Activated CD4-positive, alpha-beta T cell treated with anti-CD3 and anti-CD28 coated beads, Interleukin-2, amount 10 ng/mL, durations not matched to agents 24 days and 14 days (primary cell): ENCODE results near the gene UTP18. TPM values are rescaled to one million over a fixed set of nuclear protein-coding genes. Genes with fewer than 3 reads are reported as not detected.
"Not testable (repeated sequence)": the region's sequence is repeated elsewhere in the genome, so short reads cannot be mapped to it uniquely, and the experiment has no call there.

Experiments
- DNase-seq: peaks from one replicate; pipeline ENCODE4 v3.0.0; 2022
- H3K27ac Mint-ChIP-seq: one replicate; pipeline ENCODE4 v1.8.0; 2022; ENCODE audit warnings: mild to moderate bottlenecking, mixed read lengths
- H3K27me3 Mint-ChIP-seq: one replicate; pipeline ENCODE4 v1.8.0; 2022; ENCODE audit warnings: mixed read lengths
- H3K36me3 Mint-ChIP-seq: one replicate; pipeline ENCODE4 v1.8.0; 2022; ENCODE audit warnings: low read depth, mild to moderate bottlenecking, mixed read lengths
- H3K4me1 Mint-ChIP-seq: one replicate; pipeline ENCODE4 v1.8.0; 2021; ENCODE audit warnings: mixed read lengths
- H3K4me3 Mint-ChIP-seq: one replicate; pipeline ENCODE4 v1.8.0; 2022; ENCODE audit warnings: mild to moderate bottlenecking, moderate library complexity, mixed read lengths
- H3K9me3 Mint-ChIP-seq: one replicate; pipeline ENCODE4 v1.8.0; 2021; ENCODE audit warnings: mixed read lengths
- intact Hi-C: fragments of 100-400 bp; cut with micrococcal nuclease; formaldehyde crosslinking; loops from one replicate; pipeline ENCODE4 v1.15.1; 2023
- total RNA-seq: library from RNA; stranded (reverse); gene quantifications from 2 replicates; pipeline ENCODE4 v1.2.3, GENCODE V29; 2022

Gene UTP18
- total RNA-seq: 79.9 and 84.5 TPM in 2 replicates

DNA sequence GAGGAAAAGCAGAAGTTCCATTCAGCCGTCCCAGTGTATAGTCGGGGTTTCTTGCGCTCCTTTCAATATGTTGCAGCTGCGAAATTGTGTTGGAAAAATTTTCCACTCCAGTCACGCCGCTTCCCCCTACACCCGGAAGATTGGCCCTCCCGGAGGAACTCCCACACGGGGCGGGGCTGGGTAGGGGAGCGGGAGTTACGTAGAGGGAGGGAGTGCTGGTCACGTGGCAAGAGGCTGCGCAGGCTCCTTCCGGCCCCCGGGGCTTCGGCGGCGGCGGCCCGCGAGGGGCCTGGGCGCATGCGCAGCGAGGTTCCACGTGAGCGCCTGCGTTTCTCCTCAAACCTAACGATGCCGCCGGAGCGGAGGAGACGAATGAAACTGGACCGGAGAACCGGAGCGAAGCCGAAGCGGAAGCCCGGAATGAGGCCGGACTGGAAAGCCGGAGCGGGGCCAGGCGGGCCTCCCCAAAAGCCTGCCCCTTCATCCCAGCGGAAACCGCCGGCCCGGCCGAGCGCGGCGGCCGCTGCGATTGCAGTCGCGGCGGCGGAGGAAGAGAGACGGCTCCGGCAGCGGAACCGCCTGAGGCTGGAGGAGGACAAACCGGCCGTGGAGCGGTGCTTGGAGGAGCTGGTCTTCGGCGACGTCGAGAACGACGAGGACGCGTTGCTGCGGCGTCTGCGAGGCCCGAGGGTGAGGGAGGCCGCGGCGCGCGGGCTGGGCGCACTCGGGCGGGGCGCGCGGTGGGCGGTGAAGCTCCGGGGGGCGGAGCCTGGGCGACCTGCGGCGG, at the start of gene UTP18:
Gene UTP18, plus strand, starts transcription at position 310 of the 787 bp plus-strand sequence. Its CDS starts 39 bp downstream, at position 349.
- H3K4me1 Mint-ChIP-seq: peaks cover 48% of the 10 kb centered on the region
- peak within 1 kb of the TSS; percentile 97 for H3K27ac Mint-ChIP-seq
- H3K36me3 Mint-ChIP-seq: peaks cover 56% of the 10 kb centered on the region
- peak within 1 kb of the TSS; percentile 84 for H3K4me3 Mint-ChIP-seq
- intact Hi-C loops: loop anchor here (1.0 to 2.0 kb wide), 4 partner anchors 94 to 260 kb away; partner anchors contain the start of genes NME1 and NME2
- H3K27me3 Mint-ChIP-seq: no peaks in the 10 kb centered on the region
- H3K9me3 Mint-ChIP-seq: no peaks in the 10 kb centered on the region
- peak; percentile 98 for DNase-seq

DNA sequence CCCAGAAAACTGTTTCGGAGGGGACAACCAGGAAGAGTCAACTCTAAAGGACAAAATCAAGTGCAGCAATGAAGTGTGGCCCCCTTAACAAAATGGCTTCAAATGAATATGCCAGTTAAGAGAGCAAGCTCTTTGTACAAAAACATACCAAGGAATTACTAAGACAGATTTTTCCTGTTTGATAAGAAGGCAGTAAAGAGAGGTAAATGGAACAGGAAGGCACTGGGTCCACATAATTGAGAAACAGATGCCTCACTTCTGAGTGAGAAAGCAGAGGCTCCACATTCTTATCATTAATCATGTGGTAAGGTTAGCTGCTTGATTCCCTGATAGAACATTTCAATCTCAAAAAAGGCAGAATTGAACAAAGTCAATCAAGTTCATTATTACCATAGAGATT, 45.4 kb upstream of the UTP18 start:
- Mint-ChIP-seq H3K27me3 (no peaks in the 10 kb centered on the region), H3K36me3 (peaks cover 36% of the 10 kb centered on the region), H3K4me1 (no peaks in the 10 kb centered on the region), H3K27ac (no peak overlapping the region), H3K9me3 (no peaks in the 10 kb centered on the region), H3K4me3 (no peak overlapping the region)
- DNase-seq: no peak
- intact Hi-C loops: no loop called here

DNA sequence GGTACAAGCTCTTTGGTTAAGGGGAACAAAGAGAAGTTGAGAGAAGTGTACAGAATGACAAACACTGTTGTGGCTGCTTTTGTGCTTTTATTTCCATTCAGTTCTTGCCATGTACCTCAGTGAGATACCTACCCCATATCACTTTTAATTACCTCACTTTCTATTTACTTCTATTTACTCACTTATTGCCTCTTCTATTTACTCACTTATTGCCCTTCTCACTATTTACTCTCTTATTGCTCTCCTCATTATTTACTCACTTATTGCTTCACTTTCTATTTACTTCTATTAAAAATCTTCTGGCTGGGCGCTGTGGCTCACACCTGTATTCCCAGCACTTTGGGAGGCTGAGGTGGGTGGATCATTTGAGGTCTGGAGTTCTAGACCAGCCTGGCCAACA, 42.4 kb upstream of the UTP18 start:
- no peaks in the 10 kb centered on the region for H3K4me1 Mint-ChIP-seq
- no peaks in the 10 kb centered on the region for H3K9me3 Mint-ChIP-seq
- no peak overlapping the region for H3K4me3 Mint-ChIP-seq
- DNase-seq: no peak
- no peak overlapping the region for H3K27ac Mint-ChIP-seq
- H3K36me3 Mint-ChIP-seq: peaks cover 46% of the 10 kb centered on the region
- no peaks in the 10 kb centered on the region for H3K27me3 Mint-ChIP-seq
- intact Hi-C loops: no loop called here

DNA sequence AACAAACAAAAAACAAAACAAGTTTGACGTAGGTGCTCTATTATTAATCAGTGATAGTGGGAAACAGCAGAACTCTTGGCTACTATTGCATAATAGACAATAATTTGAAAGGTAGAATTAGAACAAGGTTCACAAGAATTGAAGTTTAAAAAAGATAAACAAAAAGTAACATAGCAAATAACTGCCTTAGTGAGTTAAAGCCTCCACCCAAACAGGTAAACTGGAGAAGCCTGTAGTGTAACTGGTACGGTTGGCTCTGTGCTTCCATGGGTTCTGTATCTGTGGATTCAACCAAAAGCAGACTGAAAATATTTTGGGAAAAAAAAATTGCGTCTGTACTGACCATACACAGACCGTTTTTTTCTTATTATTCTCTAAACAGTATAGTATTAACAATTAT, 39.0 kb upstream of the UTP18 start:
- peaks cover 50% of the 10 kb centered on the region for H3K36me3 Mint-ChIP-seq
- intact Hi-C loops: no loop called here
- H3K9me3 Mint-ChIP-seq: no peaks in the 10 kb centered on the region
- H3K27me3 Mint-ChIP-seq: no peaks in the 10 kb centered on the region
- H3K4me1 Mint-ChIP-seq: peaks cover 14% of the 10 kb centered on the region
- no peak overlapping the region for H3K27ac Mint-ChIP-seq
- DNase-seq: no peak
- H3K4me3 Mint-ChIP-seq: no peak overlapping the region

DNA sequence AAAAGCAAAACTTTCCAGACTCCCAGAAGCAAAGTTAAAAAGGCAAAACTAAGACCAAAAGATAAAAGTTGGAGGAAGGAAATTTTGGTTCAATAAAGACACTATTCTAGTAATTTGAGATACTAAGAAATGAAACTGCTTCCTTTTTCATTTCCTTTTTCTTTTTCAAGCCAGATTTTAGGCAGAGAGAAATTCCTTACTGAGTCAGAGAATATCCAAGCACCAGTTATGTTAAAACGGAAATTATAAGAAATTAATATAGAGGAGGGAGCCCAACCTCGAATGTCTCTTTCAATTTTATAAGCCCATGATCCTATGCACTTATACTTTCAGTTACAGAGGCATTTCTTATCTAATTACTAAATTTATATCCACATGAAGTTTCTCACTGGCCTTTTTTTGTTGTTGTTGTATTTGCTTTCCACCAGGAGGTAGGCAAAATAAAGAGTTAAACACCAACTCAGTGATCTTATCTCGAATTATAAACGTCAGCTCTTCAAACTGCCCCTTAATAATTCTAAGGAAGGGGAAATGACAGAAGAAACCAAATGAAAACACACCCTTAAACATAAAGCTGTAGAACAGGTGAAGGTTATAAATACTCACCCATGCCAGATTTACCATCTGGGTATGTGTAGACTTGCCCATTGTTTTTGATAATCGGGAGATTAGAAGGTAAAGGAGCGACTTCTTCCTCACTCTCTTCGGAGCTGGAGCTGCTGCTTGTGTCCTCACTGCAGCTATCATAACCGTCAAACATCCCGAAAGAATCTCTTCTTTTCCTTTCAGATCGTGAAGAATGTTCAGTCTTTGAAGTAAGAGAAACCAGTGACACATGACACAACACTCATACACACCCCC, 35.7 kb upstream of the UTP18 start:
- Mint-ChIP-seq H3K27me3 (no peaks in the 10 kb centered on the region), H3K4me3 (no peak overlapping the region), H3K36me3 (peaks cover 31% of the 10 kb centered on the region), H3K4me1 (peaks cover 14% of the 10 kb centered on the region), H3K9me3 (no peaks in the 10 kb centered on the region), H3K27ac (peak overlapping the region; percentile 13)
- intact Hi-C loops: no loop called here
- no peak for DNase-seq

DNA sequence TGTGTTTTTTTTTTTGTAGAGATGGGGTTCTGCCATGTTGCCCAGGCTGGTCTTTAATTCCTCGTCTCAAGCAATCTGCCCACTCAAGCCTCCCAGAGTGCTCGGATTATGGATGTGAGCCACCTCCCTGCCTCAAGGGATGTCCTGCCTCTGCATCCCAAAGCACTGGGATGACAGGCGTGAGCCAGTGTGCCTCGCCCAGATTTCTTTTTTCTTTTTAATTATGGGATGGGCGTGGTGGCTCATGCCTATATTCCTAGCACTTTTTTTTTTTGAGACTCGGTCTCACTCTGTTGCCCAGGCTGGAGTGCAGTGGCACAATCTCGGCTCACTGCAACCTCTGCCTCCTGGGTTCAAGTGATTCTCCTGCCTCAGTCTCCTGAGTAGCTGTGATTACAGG, 34.8 kb upstream of the UTP18 start:
- Mint-ChIP-seq H3K36me3 (peaks cover 24% of the 10 kb centered on the region), H3K4me1 (peaks cover 20% of the 10 kb centered on the region)
- H3K27me3 Mint-ChIP-seq, H3K9me3 Mint-ChIP-seq, H3K27ac Mint-ChIP-seq, DNase-seq, intact Hi-C loops, H3K4me3 Mint-ChIP-seq: not testable (repeated sequence)

DNA sequence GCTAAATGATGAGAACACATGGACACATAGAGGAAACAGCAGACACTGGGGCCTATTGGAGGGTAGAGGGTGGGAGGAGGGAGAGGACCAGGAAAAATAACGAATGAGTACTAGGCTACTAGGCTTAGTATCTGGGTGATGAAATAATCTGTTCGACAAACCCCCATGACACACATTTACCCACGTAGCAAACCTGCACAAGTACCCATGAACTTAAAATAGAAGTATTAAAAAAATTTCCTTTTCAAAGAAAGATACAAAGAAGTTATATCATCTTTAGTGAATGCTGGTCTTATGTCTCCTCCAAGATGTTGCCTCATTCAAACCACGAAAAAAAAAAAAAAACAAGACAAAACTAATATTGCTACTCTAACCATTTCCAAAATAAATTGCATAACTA, 32.2 kb upstream of the UTP18 start:
- Mint-ChIP-seq H3K27me3 (no peaks in the 10 kb centered on the region), H3K27ac (no peak overlapping the region), H3K4me1 (peaks cover 23% of the 10 kb centered on the region), H3K9me3 (no peaks in the 10 kb centered on the region), H3K36me3 (peaks cover 14% of the 10 kb centered on the region), H3K4me3 (no peak overlapping the region)
- no peak for DNase-seq
- intact Hi-C loops: no loop called here

DNA sequence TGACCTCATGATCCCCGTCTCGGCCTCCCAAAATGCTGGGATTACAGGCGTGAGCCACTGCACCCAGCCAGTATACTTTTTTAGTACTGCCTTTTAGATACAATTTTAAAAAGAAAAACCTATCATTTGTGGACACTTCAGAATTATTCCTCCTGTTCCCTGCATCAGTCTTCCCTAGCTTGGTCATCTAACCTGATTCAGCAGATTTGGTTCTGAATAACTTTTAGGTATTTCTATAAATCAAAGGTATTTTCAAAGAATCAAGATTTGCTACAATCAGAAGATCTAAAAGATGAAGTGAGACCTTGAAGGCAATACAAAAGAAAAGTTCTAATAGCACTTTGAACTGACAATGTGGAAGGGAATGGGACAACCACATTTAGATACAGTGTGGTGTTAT, 30.5 kb upstream of the UTP18 start:
- Mint-ChIP-seq H3K36me3 (peaks cover 4% of the 10 kb centered on the region), H3K27ac (no peak overlapping the region), H3K4me1 (peaks cover 11% of the 10 kb centered on the region), H3K9me3 (no peaks in the 10 kb centered on the region), H3K4me3 (no peak overlapping the region), H3K27me3 (no peaks in the 10 kb centered on the region)
- no peak for DNase-seq
- intact Hi-C loops: no loop called here

DNA sequence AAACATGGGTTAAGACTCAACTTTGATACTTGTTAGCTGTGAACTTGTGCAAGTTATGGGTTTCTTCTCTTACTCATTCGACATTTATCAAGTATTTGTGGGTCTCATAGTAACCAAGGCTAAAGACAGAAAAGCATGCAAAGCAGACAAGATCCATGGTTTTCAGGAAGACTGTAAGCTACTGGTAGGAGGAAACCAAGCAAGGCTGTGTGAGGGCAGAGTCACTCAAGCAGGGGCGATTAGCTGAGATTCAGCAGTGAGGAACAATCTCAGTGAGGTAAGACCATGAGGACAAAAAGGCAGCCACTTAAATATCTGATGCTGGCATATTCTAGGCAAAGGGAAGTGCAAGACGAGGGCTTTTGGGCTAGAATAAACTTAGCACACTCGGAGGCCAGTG, 30.0 kb upstream of the UTP18 start:
- peaks cover 9% of the 10 kb centered on the region for H3K4me1 Mint-ChIP-seq
- DNase-seq: peak; percentile 45
- no peaks in the 10 kb centered on the region for H3K27me3 Mint-ChIP-seq
- H3K4me3 Mint-ChIP-seq: no peak overlapping the region
- intact Hi-C loops: no loop called here
- no peaks in the 10 kb centered on the region for H3K9me3 Mint-ChIP-seq
- H3K36me3 Mint-ChIP-seq: peaks cover 2% of the 10 kb centered on the region
- no peak overlapping the region for H3K27ac Mint-ChIP-seq

DNA sequence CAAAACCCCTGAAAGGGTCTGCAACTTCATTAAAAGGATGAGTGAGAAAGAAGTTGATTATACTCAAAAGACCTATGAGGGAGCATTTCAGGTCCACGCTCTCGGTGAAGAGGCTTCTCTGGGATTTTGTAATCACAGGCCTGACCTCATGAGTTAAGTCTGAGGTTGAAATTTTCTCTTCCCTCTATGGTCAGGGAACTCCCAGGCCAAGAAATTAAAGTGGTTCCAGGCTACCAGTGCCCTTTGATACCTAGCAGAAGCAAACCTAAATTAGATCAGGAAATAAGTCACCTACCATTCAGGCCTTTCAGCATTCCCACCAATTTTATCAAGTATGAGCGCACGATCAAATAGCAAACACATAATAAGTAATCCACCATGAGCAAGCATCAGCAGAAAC, 28.3 kb upstream of the UTP18 start:
- DNase-seq: peak; percentile 7

DNA sequence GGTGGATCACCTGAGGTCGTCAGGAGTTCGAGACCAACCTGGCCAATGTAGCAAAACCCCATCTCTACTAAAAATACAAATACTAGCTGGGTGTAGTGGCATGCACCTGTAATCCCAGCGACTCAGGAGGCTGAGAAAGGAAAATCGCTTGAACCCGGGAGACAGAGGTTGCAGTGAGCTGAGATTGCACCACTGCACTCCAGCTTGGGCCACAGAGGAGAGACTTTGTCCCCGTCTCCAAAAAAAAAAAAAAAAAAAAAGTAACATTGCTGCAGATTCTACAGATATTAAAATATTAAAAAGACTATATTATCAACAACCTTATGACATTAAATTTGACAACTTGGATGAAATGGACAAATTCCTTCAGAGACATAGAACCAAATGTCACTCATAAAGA, 26.2 kb upstream of the UTP18 start:
- H3K36me3 Mint-ChIP-seq: peaks cover 7% of the 10 kb centered on the region
- H3K27me3 Mint-ChIP-seq: no peaks in the 10 kb centered on the region
- no peaks in the 10 kb centered on the region for H3K9me3 Mint-ChIP-seq
- H3K27ac Mint-ChIP-seq: no peak overlapping the region
- H3K4me3 Mint-ChIP-seq: no peak overlapping the region
- peak; percentile 26 for DNase-seq
- intact Hi-C loops: no loop called here
- peaks cover 25% of the 10 kb centered on the region for H3K4me1 Mint-ChIP-seq

More for the DNA sequence above, 28.3 kb upstream of the UTP18 start:
- H3K4me1 Mint-ChIP-seq: peaks cover 9% of the 10 kb centered on the region
- H3K27ac Mint-ChIP-seq: no peak overlapping the region
- no peak overlapping the region for H3K4me3 Mint-ChIP-seq
- H3K36me3 Mint-ChIP-seq: peaks cover 4% of the 10 kb centered on the region
- intact Hi-C loops: no loop called here
- no peaks in the 10 kb centered on the region for H3K9me3 Mint-ChIP-seq
- H3K27me3 Mint-ChIP-seq: no peaks in the 10 kb centered on the region

DNA sequence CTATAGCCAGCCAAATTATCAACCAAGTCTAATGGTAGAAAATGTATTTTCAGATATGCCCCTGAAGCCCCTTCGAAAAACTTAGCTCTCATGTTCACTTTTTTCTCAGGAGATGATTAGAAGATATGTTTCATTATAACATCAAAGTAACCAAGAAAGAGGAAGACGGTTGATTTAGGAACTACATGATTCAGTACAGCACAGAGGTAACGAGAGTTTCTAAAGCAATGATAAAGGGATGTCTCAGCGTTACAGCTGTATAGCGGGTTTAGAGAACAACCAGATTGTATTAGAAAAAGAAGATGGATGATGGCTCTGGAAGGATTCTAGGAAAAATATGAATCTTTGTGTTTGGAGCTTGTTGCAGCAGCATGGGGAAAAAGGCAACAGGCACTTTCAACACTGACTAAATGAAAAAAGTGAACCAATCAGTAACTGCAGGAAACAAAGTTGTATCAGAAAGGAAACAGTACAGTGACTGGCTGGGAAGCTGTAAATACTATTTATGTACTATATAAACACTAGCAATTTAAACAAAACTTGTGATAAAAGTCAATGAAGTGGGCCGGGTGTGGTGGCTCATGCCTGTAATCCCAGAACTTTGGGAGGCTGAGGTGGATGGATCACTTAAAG, 22.0 kb upstream of the UTP18 start:
- peak overlapping the region; percentile 23 for H3K4me3 Mint-ChIP-seq
- intact Hi-C loops: no loop called here
- DNase-seq: peak; percentile 54
- no peaks in the 10 kb centered on the region for H3K9me3 Mint-ChIP-seq
- peaks cover 6% of the 10 kb centered on the region for H3K36me3 Mint-ChIP-seq
- H3K27me3 Mint-ChIP-seq: no peaks in the 10 kb centered on the region
- peak overlapping the region; percentile 3 for H3K27ac Mint-ChIP-seq
- H3K4me1 Mint-ChIP-seq: peaks cover 18% of the 10 kb centered on the region

DNA sequence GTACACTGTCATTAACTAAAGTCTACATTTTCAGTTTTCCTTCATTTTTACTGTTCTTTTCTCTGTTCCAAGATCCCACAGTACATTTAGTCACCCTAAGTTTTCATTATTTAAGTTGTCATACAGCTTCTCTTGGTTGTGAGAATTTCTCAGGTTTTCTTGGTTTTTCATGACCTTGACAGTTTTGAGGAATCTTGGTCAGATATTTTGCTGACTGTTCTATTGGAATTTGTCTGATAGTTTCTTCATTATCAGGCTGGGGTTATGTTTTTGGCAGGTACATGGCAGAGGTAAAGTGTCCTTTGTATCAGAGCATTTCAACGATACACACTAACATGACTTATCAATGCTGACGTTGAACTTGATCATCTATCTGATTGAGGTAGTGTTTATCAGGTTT, 20.1 kb upstream of the UTP18 start:
- no peaks in the 10 kb centered on the region for H3K27me3 Mint-ChIP-seq
- peaks cover 23% of the 10 kb centered on the region for H3K4me1 Mint-ChIP-seq
- H3K27ac Mint-ChIP-seq: no peak overlapping the region
- no peaks in the 10 kb centered on the region for H3K9me3 Mint-ChIP-seq
- H3K36me3 Mint-ChIP-seq: peaks cover 9% of the 10 kb centered on the region
- DNase-seq: peak; percentile 8
- no peak overlapping the region for H3K4me3 Mint-ChIP-seq
- intact Hi-C loops: no loop called here

DNA sequence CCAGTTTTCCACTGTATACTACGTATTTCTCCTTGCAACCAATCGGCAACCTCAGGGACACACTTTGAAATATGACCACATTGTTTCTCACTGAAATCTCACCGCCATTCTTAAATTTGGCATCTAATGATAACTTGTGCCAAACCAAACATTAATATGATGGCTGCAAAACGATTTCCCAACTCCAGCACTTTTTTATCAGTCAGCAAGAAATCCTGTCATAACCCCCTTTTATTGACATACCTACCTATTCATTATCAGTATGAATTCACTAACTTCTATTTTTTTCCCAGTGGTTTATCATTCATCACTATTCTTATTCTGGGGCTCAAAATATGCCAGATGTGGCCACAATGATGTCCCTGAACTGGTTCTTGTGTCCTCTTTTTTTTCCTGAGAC, 16.3 kb upstream of the UTP18 start:
- Mint-ChIP-seq H3K4me3 (no peak overlapping the region), H3K27ac (no peak overlapping the region)
- intact Hi-C loops: no loop called here

More for the DNA sequence above, 16.3 kb upstream of the UTP18 start:
- peak; percentile 11 for DNase-seq
- no peaks in the 10 kb centered on the region for H3K27me3 Mint-ChIP-seq
- peaks cover 15% of the 10 kb centered on the region for H3K36me3 Mint-ChIP-seq
- peaks cover 7% of the 10 kb centered on the region for H3K4me1 Mint-ChIP-seq
- H3K9me3 Mint-ChIP-seq: no peaks in the 10 kb centered on the region
